ENCODE measurements around the gene CCDC179.

The CCDC179 gene

DNA sequence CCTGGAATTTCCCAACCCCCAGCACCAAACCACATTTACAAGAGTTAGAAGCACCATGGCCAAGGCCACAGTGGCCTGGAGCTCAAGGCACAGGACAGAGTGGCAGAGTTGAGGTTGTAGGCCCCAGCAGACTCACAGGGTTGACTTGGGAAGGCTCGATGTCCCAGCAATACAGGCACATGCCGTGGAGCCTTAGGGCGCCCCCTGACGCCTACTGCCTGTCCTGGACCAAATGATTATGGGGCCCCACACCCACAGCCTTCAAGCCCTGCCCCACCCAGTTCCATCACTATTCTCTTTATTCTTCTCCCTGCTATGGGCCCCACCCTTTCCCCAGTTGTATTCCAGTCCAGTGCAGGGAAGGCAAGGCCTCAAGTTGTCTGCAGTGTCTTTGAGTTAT, at the start of gene CCDC179:
TSS of gene CCDC179 (minus strand) at position 234 of the 400 bp plus-strand sequence. CDS start at position 181, 53 bp downstream.
- DNase-seq: no peak

DNA sequence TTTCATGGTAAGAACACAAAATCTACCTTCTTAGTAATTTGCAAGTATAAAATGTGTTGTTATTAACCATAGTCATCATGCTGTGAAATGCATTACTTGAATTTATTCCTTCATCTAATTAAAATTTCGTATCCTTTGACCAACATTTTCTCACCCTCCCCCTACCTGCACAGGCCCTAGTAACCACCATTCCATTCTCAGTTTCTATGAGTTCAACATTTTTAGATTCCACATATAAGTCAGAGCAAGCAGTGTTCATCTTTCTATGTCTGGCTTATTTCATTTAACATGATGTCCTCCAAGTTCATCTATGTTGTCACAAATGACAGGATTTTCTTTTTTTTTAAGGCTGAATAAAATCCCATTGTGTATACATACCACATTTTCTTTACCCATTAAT, 43.5 kb upstream of the CCDC179 start:
- DNase-seq: no peak

DNA sequence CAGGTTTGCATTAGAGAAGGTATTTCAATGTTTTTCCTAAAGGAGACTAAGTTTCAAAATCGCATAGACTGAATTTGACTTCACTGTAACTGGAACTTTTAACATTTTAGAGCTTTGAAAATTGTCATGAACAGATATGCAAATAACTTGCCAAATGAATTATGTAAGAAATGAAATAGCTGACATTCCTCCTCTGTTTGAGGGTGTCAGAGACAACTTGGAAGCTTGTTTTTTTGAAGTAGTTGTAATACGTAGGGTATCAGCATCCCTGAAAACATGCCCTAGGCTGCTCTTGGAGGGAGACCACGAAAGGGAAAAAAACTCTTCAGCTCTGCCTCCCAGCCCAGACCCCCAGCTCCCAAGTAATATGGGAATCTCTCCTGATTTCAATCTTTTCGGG, 41.3 kb upstream of the CCDC179 start:
- no peak for DNase-seq

GRCh38 chr11:22900764-22901486, 40.7 kb upstream of the CCDC179 start:
- DNase-seq: no peak

DNA sequence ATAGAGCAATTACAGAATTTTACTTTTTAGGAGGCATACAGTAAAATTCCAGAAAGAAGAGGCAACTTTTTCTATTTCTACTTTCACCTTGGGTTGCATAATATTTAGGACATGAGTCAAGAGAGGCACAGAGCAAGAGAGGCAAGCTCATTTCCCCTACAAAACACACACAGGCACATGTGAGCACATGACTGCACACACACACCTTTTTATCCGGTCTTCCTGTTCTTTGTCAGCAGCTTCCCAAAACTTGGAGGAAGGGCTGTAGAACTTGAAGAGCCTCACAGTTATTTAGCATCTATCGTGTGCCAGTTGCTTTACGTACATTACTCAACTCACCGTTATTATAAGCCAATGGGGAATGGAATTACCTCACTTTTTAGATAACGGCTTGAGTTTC, 37.8 kb upstream of the CCDC179 start:
- no peak for DNase-seq

DNA sequence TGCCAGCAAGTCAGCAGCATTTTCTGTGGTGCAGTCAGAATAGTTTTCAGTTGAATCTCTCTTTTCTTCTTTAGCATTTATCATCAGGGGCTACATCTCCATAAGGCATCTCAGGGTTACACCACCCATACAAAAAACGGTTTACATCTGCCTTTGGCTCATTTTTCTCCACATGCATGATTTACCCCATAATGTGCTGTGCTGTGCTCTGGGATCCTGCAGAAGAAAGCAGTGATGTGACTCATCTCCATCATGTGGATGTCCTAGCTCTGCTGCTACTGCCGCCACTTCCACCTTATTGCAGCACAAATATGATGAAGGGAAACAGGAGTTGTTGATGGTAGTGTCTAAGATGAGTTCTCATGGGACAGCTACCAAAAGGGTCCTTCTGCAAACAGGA, 30.0 kb upstream of the CCDC179 start:
- no peak for DNase-seq

GRCh38 chr11:22884217-22884616, 23.9 kb upstream of the CCDC179 start:
- no peak for DNase-seq

GRCh38 chr11:22879630-22880029, 19.4 kb upstream of the CCDC179 start:
- no peak for DNase-seq

DNA sequence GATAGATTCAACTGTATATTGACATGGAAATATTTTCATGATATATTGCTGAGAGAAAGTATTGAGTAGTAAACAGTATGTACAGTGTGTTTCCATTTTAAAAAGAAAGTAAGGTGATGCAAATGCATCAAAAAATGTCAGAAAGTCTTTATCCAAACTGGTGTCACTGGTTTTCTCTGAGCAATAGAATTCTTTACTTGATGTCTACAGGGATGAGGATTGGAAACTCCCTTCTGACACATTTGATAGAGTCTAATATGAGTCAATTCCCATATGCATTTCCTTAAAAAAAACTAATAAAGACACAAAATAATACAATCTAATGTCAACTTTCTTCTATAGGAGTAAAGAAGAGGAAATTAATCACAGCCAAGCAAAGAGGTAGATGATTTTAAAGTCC, 18.3 kb upstream of the CCDC179 start:
- no peak for DNase-seq

- DNase-seq: no peak
Measured at GRCh38 chr11:22878039-22878438, 17.8 kb upstream of the CCDC179 start.

GRCh38 chr11:22875869-22876473, 15.7 kb upstream of the CCDC179 start:
- DNase-seq: peak; percentile 81 to 90

DNA sequence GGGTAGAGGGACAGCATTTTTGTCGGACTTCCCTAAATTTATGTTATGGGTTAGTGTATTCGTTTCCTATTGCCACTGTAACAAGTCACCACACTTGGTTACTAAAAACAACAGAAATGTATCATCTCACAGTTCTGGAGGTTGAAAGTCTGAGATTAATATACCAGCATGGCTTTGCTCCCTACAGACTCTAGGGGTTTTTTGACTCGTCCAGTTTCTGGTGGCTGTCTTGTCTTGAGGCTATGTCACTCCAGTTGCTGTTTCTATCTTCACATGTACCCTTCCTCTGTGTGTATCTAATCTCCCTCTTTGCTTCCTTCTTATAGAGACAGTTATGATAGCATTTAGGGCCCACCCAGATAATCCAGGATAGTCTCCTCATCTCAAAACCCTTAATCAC, 9.1 kb upstream of the CCDC179 start:
- DNase-seq: no peak

GRCh38 chr11:22859756-22860155, 518 bp downstream of the CCDC179 start:
- DNase-seq: no peak

- DNase-seq: no peak
Measured at GRCh38 chr11:22851477-22851876, 8.8 kb downstream of the CCDC179 start.

DNA sequence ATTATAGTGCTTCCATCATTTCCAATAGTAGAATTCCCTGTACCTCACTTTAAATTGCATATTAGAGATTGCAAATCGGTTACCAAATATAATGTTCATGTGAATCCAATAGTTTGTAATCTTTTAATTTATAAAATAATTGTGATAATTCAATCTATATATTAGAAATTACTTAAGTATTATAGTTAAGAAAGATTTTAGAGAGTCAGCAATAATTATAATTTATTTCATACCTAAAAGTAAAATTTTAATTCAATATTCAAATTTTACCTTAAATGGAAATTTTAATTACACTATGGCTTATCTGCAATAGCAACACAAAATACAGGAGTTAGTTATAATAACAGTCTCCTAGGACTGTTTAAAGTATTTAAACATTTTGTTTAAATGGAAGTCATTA, 13.5 kb downstream of the CCDC179 start:
- no peak for DNase-seq

DNA sequence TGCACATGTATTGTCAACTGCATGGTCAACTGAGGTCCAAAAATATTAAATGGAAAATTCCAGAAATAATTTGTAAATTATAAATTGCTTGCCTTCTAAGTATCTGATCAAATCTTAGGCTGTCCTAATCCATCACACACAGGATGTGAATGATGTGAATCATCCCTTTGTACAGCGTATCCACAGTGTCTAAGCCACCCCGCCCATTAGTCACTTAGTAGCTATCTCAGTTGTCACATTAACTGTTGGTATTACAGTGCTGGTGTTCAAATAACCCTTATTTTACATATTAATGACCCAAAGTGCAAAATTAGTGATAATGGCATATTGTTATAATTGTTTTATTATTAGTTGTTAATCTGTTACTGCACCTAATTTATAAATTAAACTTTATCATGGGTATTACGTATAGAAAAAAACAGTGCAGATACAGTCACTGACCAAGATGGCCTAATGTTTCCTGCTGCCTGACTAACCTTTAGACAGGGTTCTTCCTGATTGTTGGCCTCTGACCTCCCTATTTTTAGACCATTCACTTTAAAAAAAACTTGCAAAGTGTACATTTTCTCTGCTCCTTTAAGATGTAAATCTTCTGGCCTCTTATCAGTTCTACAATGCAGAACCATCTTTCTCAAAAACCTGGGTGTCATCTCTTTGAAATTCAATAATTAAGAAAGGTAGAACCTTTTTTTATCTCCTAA, 27.8 kb downstream of the CCDC179 start:
- no peak for DNase-seq

DNA sequence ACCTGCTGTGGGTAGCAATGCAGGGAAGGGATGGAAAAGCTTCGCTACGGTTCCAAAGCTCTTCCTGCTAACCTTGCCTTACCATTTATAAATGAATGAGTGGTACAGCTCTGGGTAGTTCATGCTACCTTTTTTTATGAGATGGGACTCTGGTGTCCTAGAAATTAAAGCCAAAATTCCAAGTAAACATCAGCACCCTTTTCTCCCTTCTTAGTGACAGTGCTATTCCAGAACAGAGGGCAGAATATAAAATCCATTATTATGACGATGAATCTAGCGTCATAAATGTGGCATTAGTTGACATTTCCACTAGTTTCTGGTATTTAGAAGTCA, 30.2 kb downstream of the CCDC179 start:
- no peak for DNase-seq

- DNase-seq: peak; percentile 96 to 98
Measured at GRCh38 chr11:22829231-22830081, 30.8 kb downstream of the CCDC179 start, which contains the start of gene SVIP. TSS of gene SVIP (minus strand) at chr11:22829801. CDS start at chr11:22829748, 53 bp downstream.

GRCh38 chr11:22828373-22828772, 31.9 kb downstream of the CCDC179 start:
- DNase-seq: peak; percentile 6 to 9

GRCh38 chr11:22822203-22822602, 38.1 kb downstream of the CCDC179 start:
- no peak for DNase-seq

GRCh38 chr11:22809893-22810292, 50.4 kb downstream of the CCDC179 start:
- DNase-seq: no peak

- no peak for DNase-seq
Measured at GRCh38 chr11:22808571-22809197, 51.6 kb downstream of the CCDC179 start.
